LNCaP clone FGC (cell line): ENCODE data around the gene LSAMP.

Experiments
- DNase-seq: peaks from one replicate; pipeline ENCODE4 v3.0.0-alpha.2; 2011; ENCODE audit warnings: low read depth
- H3K4me3 ChIP-seq: 2 replicates; pipeline ENCODE4 v1.5.1; 2011; ENCODE audit warnings: mild to moderate bottlenecking, low read depth, low read length, control low read depth
- TF ChIP-seq, protein P1 (sequence below): IDR thresholded peaks from 2 replicates; pipeline ENCODE4 v1.5.1; 2012; ENCODE audit warnings: mild to moderate bottlenecking; ENCODE audit not compliant: control insufficient read depth, insufficient read depth; ENCODE audit errors: extremely low read depth

Gene LSAMP

DNA sequence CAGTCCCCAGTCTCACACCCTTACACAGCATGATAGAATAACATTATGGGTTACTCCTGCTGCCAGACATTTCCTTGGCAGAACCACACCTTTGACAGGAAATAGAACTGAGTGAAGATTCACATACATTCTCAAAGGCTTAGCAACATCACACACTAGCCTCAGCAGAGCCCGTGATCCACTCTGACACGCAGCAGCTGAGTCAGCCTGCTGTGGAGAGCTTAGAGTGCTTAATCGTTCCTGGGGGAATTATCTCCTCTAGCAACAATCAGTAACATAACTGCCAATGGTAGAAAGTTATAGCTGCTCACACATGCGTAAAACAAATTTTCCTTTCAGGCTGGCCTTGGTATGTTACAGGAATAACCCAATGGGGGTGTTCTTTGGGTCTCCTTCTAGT lies 439.9 kb downstream of the LSAMP start:
- no peak overlapping the region for H3K4me3 ChIP-seq
- TF ChIP-seq, protein P1, sequence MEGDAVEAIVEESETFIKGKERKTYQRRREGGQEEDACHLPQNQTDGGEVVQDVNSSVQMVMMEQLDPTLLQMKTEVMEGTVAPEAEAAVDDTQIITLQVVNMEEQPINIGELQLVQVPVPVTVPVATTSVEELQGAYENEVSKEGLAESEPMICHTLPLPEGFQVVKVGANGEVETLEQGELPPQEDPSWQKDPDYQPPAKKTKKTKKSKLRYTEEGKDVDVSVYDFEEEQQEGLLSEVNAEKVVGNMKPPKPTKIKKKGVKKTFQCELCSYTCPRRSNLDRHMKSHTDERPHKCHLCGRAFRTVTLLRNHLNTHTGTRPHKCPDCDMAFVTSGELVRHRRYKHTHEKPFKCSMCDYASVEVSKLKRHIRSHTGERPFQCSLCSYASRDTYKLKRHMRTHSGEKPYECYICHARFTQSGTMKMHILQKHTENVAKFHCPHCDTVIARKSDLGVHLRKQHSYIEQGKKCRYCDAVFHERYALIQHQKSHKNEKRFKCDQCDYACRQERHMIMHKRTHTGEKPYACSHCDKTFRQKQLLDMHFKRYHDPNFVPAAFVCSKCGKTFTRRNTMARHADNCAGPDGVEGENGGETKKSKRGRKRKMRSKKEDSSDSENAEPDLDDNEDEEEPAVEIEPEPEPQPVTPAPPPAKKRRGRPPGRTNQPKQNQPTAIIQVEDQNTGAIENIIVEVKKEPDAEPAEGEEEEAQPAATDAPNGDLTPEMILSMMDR, result no peak
- no peak for DNase-seq

DNA sequence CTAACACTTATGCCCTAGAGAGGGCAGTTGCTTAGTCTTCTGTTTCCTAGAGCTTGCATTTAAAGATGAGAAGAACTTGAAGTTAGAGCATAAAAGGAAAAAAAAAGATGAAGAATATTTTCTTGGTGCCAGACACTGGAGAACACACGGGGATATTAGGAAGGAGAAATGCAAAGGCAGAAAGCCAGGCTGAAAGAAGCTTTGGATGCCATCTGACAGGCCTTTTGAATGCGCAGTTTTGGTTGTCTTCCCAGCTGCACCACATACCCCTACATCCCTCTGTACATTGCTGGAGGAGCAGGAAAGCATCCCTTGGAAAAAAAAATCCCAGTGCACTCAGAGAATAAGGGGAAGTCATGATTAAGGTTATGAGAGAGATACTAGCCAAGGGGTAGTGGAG lies 443.1 kb downstream of the LSAMP start:
- DNase-seq, result no peak
- H3K4me3 ChIP-seq, result no peak overlapping the region
- TF ChIP-seq, protein P1, result no peak

DNA sequence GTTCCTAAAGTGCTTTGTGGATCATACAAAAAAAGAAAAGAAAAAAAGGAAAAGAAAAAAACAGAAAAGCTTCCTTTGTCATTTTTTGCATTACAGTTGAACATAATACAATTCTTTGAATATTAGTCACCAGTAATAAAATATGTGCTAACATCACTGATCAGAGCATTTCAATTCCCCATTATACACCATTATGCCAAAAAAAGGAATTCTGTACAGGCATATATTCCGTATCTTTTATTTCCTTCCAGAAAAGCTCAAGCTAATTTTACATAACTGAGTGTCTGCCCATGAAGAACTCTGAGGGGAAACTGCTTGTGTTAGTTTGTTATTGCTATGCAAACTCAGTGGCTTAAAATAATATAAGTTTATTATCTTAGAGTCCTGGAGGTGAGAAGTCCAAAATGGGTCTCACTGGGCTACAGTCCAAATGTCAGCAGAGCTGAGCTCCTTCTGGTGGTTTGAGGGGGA lies 444.1 kb downstream of the LSAMP start:
- no peak overlapping the region for H3K4me3 ChIP-seq

DNA sequence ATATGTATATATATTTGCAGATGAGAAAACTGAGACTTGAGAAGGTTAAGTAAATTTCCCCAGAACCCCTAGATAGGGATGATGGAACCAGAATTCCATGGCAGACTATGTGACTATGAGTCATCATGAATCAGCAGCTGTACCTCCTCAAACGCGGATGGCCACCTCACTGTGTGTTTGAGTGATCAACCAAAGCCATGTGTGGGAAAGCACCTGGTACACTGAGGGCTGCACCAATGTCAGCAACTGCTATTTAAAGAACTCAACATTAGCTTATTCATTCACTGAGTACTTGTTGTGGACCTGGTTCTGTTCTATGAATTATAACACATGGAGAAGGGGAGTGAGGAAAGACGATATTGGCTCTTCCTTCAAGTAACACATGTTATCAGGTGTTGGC lies 445.0 kb downstream of the LSAMP start:
- TF ChIP-seq, protein P1, result no peak
- no peak overlapping the region for H3K4me3 ChIP-seq
- DNase-seq, result no peak

More for the DNA sequence above, 444.1 kb downstream of the LSAMP start:
- no peak for DNase-seq
- TF ChIP-seq, protein P1, result no peak

DNA sequence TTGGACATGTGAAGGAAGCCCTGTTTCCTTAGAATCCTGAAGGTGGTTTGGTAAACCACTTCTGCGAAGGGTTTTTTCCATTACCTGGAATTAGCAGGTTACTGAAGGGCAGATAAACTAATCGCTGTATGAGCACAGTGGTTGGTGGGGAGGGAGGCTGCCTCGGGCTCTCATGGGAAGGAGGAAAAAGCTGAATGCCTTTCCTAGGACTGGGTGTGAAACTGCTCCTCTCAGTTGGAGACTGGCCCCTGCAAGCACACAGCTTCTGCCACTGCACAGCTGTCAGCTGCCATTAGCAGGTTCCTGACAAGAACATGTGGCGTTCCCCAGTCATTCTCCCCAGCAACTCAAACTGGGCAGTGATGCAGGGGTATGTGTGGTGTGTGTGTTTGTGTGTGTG lies 445.7 kb downstream of the LSAMP start:
- TF ChIP-seq, protein P1, result no peak
- H3K4me3 ChIP-seq, result no peak overlapping the region
- no peak for DNase-seq

DNA sequence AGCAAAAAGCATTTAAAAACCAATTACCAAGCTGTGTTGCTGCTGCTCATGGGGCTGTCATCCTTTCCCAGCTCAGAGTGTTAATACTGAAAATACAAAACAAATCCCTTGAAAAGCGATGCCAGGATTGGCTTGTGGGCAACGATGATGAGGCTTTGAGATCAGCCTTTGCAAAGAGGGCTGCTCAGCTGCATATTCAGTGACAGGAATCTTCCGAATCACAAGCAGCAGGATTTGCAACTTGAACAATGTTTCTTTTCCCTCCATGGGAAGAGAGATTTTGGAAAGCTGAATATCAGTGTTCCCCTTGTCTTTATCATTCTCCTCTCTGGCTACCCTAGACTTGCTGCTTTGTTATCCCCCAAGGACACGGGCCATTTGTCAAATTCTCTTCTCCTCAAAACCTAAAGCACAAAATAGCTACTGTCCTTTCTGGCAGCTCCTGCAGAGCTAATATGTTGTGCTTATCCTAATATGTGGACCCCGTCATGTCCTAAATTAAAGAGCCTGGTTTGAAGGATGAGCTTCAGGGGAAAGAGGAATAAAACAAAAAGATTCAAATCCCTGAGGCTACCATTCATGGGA lies 446.2 kb downstream of the LSAMP start:
- H3K4me3 ChIP-seq, result no peak overlapping the region
- DNase-seq, result no peak
- TF ChIP-seq, protein P1, result no peak
